Mesothelial cell of epicardium (in vitro differentiated cells): ENCODE data around the gene SSBP1. TPM values are rescaled to one million over a fixed set of nuclear protein-coding genes. Genes with fewer than 3 reads are reported as not detected.

ENCODE experiments used
- DNase-seq, 2 experiments: peaks; one replicate each; pipeline ENCODE4 v3.0.0; 2021; ENCODE audit warnings: low spot score in 2 of 2; ENCODE audit not compliant: unreplicated experiment in 2 of 2
- H3K27ac Mint-ChIP-seq: 2 replicates; pipeline ENCODE4 v1.8.0; 2021; ENCODE audit warnings: mixed read lengths
- H3K27me3 Mint-ChIP-seq: 2 replicates; pipeline ENCODE4 v1.8.0; 2021; ENCODE audit warnings: low read depth, mixed read lengths
- H3K36me3 Mint-ChIP-seq: 2 replicates; pipeline ENCODE4 v1.8.0; 2021; ENCODE audit warnings: mixed read lengths
- H3K4me1 Mint-ChIP-seq: 2 replicates; pipeline ENCODE4 v1.8.0; 2021; ENCODE audit warnings: mixed read lengths
- H3K4me3 Mint-ChIP-seq: 2 replicates; pipeline ENCODE4 v1.8.0; 2021; ENCODE audit warnings: mild to moderate bottlenecking, moderate library complexity, mixed read lengths
- H3K9me3 Mint-ChIP-seq: 2 replicates; pipeline ENCODE4 v1.8.0; 2021; ENCODE audit warnings: mixed read lengths
- CTCF ChIP-seq: fragments of 200-600 bp; sonication (generic); IDR thresholded peaks from one replicate; pipeline ENCODE4 v1.5.0; 2021; ENCODE audit warnings: antibody characterized with exemption; ENCODE audit not compliant: unreplicated experiment
- total RNA-seq: library from RNA; stranded (reverse); gene quantifications from 3 replicates; pipeline ENCODE4 v1.2.1, GENCODE V29; 2021

Gene SSBP1
- total RNA-seq, 1 donor from 2014 or later: 123 TPM

GRCh38 chr7:141704741-141705140 lies 33.4 kb upstream of the SSBP1 start:
- peaks cover 16% of the 10 kb centered on the region for H3K4me1 Mint-ChIP-seq
- no peak for DNase-seq
- H3K9me3 Mint-ChIP-seq: no peaks in the 10 kb centered on the region
- no peak overlapping the region for H3K4me3 Mint-ChIP-seq
- no peak for TF ChIP-seq CTCF
- H3K36me3 Mint-ChIP-seq: no peaks in the 10 kb centered on the region
- peaks cover 8% of the 10 kb centered on the region for H3K27me3 Mint-ChIP-seq
- no peak overlapping the region for H3K27ac Mint-ChIP-seq

GRCh38 chr7:141706239-141707064 lies 31.7 kb upstream of the SSBP1 start:
- Mint-ChIP-seq H3K36me3 (no peaks in the 10 kb centered on the region), H3K27me3 (peaks cover 8% of the 10 kb centered on the region), H3K27ac (no peak overlapping the region), H3K4me1 (peaks cover 4% of the 10 kb centered on the region), H3K9me3 (no peaks in the 10 kb centered on the region), H3K4me3 (no peak overlapping the region)
- TF ChIP-seq CTCF: no peak
- DNase-seq: no peak

GRCh38 chr7:141708351-141708750 lies 29.8 kb upstream of the SSBP1 start, which contains the start of gene WEE2:
WEE2 (plus strand) TSS chr7:141708353; CDS start chr7:141708759, 406 bp downstream.
- Mint-ChIP-seq H3K4me3 (no peak within 1 kb of the TSS), H3K36me3 (no peaks in the 10 kb centered on the region), H3K9me3 (no peaks in the 10 kb centered on the region), H3K4me1 (no peaks in the 10 kb centered on the region), H3K27me3 (peaks cover 7% of the 10 kb centered on the region), H3K27ac (no peak within 1 kb of the TSS)
- no peak for TF ChIP-seq CTCF
- DNase-seq: no peak

GRCh38 chr7:141709318-141709717 lies 28.8 kb upstream of the SSBP1 start:
- H3K4me1 Mint-ChIP-seq: no peaks in the 10 kb centered on the region
- no peak for TF ChIP-seq CTCF
- no peak overlapping the region for H3K4me3 Mint-ChIP-seq
- no peak for DNase-seq
- H3K9me3 Mint-ChIP-seq: no peaks in the 10 kb centered on the region
- H3K36me3 Mint-ChIP-seq: no peaks in the 10 kb centered on the region
- H3K27me3 Mint-ChIP-seq: peaks cover under 1% of the 10 kb centered on the region
- no peak overlapping the region for H3K27ac Mint-ChIP-seq

GRCh38 chr7:141709749-141710148 lies 28.4 kb upstream of the SSBP1 start:
- no peak for TF ChIP-seq CTCF
- H3K27ac Mint-ChIP-seq: no peak overlapping the region
- no peaks in the 10 kb centered on the region for H3K9me3 Mint-ChIP-seq
- no peaks in the 10 kb centered on the region for H3K36me3 Mint-ChIP-seq
- no peak overlapping the region for H3K4me3 Mint-ChIP-seq
- no peak for DNase-seq
- no peaks in the 10 kb centered on the region for H3K27me3 Mint-ChIP-seq
- H3K4me1 Mint-ChIP-seq: no peaks in the 10 kb centered on the region
